ENCODE measurements around the gene PKNOX2.

Gene PKNOX2

DNA sequence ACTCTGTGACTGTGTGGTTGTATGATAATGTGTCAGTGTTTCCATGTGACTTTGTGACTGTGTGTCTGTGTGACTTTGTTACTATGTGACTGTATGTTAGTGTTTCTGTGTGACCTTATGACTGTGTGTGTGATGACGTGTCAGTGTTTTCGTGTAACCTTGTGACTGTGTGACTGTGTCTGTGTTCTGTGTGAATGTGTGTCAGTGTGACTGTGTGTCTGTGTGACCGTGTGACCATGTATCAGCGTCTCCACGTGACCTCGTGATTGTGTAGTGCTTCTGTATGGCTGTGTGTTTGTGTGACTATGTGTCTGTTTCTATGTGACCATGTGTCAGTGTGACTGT lies 9.5 kb upstream of the PKNOX2 start:
- no peak for DNase-seq (ENCODE audit: low read depth)

GRCh38 chr11:125155767-125156166 lies 8.8 kb upstream of the PKNOX2 start:
- no peak for DNase-seq (ENCODE audit: low read depth)

DNA sequence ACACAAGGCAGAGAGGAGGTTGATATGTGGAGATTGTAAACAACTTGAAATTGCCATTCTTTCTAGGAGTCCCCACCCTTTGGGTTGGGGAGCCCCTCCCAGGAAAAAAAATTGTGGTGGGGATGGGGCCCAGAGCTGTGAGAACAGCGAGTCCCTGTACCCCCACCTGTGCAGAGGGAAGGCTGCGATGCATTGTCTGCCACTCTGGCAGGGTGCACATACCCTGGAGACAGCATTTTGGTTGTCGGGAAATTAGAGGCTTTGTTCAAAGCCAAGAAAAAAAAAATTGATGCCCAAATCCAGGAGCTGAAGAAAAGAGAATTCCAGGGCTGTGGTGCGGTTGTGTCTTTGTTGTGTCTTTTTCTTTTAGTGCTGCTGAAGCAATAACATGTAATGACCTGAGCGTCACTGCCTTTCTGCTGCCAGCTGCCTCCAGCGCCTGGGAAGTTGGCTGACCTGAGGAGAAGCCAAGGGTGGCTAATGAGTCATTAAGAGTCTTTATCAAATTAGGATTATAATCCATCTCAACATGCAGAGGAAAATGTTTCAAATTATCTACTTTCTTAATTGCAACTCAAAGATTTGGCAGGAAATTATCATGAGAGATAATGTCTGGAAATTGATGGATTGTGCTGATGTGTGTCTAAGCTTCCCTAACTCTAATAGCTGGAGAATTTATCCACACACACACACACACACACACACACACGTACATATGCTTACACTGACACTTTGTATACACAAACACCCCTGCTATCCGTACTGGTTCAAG lies 8.0 kb upstream of the PKNOX2 start:
- DNase-seq (ENCODE audit: low read depth) = no peak

- no peak for DNase-seq (ENCODE audit: low read depth)
Observed at GRCh38 chr11:125157118-125157733, 7.3 kb upstream of the PKNOX2 start.

- no peak for DNase-seq (ENCODE audit: low read depth)
Observed at GRCh38 chr11:125157953-125158680, 6.4 kb upstream of the PKNOX2 start.

- no peak for DNase-seq (ENCODE audit: low read depth)
Observed at GRCh38 chr11:125162743-125163142, 1.8 kb upstream of the PKNOX2 start.

DNA sequence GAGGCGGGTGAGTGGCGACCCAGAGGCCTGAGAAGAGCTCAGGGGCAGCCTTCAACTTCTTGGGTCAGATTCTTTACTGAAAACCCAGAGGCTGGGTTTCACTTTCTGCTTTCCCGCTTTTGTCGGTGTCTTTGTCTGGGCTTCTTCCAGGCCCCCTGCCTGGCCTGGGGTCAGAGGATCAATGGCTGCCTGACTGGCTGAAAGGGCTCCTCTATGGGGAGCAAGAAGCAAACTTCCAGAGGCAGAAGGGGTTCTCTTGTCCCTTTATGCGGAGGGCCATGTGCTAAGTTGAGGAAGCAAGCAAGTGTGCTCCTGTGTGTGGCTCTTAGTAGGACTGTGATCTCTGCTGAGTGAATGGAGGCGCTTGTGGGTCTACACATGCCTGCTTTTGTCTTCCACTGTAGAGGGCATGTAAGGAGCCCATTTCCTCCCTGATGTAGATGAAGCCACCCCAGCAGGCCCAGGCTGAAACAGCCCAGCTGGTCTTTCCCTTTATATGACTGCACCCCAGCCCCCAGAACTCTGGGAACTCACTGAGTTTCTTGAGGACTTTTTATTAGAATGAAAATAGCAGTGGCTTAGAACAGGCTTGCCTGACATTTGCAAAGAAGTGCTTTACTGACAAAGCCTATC lies 1.0 kb upstream of the PKNOX2 start:
- DNase-seq (ENCODE audit: low read depth) = no peak

DNA sequence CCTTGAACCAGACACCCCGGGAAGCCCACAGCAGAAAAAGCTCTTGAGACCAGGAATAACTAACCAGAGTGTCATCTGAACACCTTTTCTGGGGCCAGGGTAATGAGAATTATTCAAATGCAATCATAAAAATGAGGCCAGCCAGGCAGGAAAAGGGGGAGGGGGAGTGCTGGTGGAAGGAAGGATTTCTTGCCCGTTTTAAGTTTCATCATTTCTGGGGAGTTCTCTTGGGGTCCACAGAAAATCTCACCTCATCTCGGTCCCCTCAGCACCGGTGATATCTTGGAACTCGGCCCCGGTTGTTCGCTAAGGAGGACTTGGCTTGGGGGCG lies 495 bp upstream of the PKNOX2 start:
- DNase-seq (ENCODE audit: low read depth) = no peak

DNA sequence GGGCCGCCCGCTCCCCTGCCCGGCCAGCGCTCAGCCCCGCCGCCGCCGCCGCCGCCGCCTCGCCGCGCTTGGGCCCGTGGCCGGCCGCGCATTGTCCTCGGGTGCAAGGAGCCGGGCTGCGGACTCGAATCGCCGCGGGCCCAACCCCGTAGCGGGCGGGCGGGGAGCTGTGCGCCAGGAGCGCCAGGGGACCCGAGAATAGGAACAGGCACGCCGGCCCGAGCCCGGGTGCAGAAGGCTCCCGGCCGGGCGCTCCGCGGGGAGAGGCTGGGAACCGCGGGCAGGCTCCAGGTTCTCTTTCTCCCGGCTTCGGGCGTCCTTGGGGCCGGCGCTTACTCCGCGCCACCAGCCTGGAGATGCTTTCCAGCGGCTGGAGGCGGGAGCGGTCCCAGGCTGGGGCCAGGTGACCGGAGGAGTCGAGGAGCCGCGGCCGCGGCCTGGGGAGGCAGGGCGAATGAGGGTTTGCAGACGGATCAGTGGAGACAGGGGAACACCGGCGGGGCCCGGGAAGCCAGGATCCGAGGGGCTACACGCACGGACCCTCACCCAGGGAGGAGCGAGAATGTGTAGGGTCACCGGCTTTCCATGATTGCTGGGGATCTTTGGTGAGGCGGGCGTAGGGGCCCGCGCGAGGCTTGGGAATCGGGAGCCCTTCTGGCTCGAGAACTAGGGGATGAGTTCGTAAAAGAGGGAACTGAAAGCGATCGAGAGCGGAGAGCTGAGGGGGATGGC lies 726 bp downstream of the PKNOX2 start:
- DNase-seq (ENCODE audit: low read depth) = no peak

DNA sequence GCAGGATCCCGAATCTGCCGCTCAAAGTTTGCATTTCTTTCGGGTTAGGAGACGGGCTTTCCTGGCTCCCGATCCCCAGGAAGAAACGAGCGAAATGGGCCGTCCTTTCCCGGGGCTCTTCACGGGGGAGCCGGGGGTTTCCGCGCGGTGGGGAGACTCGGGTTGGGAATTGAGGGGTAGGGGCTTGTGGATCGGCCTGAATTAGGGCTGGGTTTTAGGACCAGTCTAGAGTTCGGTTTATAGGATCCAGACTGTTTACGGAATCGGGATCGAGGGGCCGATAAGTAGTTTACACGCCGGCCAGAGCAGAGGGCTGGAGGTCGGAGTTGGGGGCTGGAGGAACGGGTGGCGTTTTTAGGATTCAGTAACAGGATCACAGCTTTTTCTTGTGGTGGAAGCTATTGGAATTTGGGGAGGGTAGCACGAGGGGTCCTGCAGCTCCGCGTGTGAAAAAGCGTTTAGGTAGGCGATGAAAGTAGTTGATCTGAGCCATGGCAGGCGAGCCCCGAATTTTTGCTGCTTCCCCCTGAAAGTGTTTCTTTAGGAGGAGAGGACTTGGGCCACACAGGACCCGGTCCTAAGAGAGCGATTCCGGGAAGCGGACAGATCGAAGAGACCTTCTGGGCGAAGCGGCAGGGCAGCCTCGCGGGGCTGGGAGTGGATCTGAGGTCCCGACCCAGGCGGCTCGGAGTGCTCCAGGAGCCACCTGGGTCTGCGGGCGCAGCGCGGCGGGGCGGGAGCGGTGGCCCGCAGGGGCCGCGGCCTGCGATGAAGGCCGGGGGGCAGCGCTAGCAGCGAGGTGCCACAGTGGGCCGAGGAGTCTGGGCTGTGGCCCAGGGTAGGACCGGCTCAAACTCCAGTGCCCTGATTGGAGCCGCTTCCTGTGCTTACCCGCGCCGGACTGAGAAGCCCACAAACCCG lies 1.6 kb downstream of the PKNOX2 start:
- no peak for DNase-seq (ENCODE audit: low read depth)

GRCh38 chr11:125166764-125167291 lies 2.3 kb downstream of the PKNOX2 start:
- no peak for DNase-seq (ENCODE audit: low read depth)

- DNase-seq (ENCODE audit: low read depth) = no peak
Observed at GRCh38 chr11:125167292-125167953, 2.9 kb downstream of the PKNOX2 start.

- no peak for DNase-seq (ENCODE audit: low read depth)
Observed at GRCh38 chr11:125167954-125168835, 3.6 kb downstream of the PKNOX2 start.

DNA sequence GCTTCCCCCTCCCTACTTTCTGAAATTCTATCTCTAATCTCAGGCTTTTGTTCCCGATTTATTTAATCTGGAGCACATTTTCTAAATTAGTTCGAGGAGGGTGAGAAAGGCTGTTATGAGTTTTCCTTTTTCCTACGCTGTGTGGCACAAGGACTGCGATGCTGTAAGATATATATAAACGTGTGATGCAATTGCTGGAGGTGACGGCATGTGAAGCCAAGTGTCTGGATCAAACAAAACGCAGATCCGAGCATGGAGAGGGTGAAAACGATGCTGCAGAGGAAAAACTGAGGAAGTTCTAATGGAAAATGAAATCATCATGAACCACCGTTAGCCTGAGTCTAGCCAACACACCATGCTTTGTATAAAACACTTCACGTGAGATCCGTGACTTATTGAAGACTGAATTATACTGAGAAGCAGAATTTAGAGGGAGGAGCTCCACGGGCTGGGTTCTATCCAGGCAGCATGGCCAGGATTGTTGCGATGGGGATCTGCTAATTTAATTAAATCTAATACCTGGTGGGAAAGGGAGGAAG lies 4.4 kb downstream of the PKNOX2 start:
- DNase-seq (ENCODE audit: low read depth) = no peak

- no peak for DNase-seq (ENCODE audit: low read depth)
Observed at GRCh38 chr11:125170001-125170509, 5.5 kb downstream of the PKNOX2 start.

DNA sequence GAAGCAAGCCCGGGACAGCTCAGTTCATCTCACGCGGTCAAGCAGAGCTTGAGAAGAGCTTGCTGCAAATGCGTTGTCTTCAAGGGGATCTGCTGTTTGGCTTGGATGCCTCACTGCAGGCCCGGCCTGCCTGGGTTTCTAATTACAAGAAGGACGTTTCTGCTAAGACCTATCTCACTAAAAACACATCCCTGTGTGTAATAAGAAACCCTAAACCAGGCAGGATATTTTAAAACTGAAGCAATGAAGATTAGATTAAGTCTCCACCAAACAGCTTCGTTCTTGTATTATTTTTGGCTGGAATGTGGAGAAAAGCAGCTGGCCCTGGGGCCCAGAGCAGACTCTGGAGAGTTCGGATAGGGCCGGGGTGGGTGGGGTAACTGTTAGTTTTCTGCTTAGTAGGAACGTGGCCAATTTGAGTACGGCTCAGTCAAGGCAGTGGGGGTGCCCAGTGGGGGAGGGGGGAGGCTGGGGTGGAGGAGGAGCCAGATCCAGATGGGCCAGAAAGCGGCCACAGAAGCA lies 6.0 kb downstream of the PKNOX2 start:
- no peak for DNase-seq (ENCODE audit: low read depth)

DNA sequence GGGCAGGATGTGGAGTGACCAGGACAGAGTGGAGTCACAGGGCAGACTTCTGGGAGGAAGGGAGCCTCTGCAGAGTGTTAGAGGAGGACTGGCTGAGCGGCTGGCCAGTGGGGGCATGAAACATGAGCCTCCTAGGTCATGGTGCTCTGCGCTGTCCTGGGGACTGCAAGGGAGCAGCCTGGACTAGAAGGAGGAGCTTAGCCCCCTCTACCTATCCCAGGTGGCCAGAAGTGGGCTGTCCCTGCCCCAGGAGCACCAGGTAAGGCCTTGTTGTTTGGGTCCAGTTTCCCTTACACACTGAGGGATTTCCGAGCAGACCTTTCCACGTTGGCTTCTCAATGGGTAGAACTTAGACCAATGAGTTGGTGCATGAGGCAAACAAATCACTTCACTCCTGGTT lies 7.4 kb downstream of the PKNOX2 start:
- DNase-seq (ENCODE audit: low read depth) = no peak

- no peak for DNase-seq (ENCODE audit: low read depth)
Observed at GRCh38 chr11:125173027-125173426, 8.5 kb downstream of the PKNOX2 start.

- no peak for DNase-seq (ENCODE audit: low read depth)
Observed at GRCh38 chr11:125173556-125173955, 9.0 kb downstream of the PKNOX2 start.
